ENCODE results near the gene KCNK1.

DNA sequence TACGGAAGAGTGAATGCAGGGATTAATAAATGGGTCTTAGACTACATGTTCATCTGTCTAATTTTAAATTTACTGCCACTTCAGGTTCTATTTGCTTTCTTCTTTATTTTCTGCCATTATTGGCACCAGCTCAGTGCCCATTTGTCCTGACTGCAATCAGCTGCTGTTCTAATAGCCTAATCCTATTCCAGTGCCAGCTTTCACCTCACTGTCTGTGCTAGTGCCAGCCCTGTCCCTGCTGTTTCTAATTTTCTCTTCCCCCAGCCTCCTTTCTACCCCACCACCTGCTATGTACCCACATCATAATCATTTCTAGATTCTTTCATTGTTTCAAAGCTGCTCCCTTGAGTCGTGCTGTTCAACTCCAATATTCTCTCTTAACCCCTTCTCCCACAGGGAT is 86.4 kb downstream of the KCNK1 start:
- TF ChIP-seq, protein P1, sequence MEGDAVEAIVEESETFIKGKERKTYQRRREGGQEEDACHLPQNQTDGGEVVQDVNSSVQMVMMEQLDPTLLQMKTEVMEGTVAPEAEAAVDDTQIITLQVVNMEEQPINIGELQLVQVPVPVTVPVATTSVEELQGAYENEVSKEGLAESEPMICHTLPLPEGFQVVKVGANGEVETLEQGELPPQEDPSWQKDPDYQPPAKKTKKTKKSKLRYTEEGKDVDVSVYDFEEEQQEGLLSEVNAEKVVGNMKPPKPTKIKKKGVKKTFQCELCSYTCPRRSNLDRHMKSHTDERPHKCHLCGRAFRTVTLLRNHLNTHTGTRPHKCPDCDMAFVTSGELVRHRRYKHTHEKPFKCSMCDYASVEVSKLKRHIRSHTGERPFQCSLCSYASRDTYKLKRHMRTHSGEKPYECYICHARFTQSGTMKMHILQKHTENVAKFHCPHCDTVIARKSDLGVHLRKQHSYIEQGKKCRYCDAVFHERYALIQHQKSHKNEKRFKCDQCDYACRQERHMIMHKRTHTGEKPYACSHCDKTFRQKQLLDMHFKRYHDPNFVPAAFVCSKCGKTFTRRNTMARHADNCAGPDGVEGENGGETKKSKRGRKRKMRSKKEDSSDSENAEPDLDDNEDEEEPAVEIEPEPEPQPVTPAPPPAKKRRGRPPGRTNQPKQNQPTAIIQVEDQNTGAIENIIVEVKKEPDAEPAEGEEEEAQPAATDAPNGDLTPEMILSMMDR (IDR thresholded peaks at IDR 0.05): no peak
- TF ChIP-seq POLR2A (IDR thresholded peaks at IDR 0.05): no peak

All from lower leg skin (tissue), 3 donors.